ENCODE data around the gene RPTOR.

RPTOR gene

GRCh38 chr17:80908211-80908610 lies 363.6 kb downstream of the RPTOR start:
- Histone ChIP-seq H3K4me3 (ENCODE audit: low read length) (no peak overlapping the region), H3K36me3 (ENCODE audit: control insufficient read depth, insufficient read depth, low read length) (no peaks in the 10 kb centered on the region), H3K27me3 (ENCODE audit: control insufficient read depth, insufficient read depth, low read length) (no peaks in the 10 kb centered on the region), H3K4me1 (ENCODE audit: control insufficient read depth, insufficient read depth, low read length) (no peaks in the 10 kb centered on the region), H3K9me3 (ENCODE audit: control insufficient read depth, low read length) (no peaks in the 10 kb centered on the region), H3K9ac (ENCODE audit: low read length) (no peak overlapping the region)

GRCh38 chr17:80908776-80909175 lies 364.1 kb downstream of the RPTOR start:
- H3K36me3 ChIP-seq (ENCODE audit: control insufficient read depth, insufficient read depth, low read length), result no peaks in the 10 kb centered on the region
- H3K4me3 ChIP-seq (ENCODE audit: low read length), result no peak overlapping the region
- no peaks in the 10 kb centered on the region for H3K27me3 ChIP-seq (ENCODE audit: control insufficient read depth, insufficient read depth, low read length)
- no peaks in the 10 kb centered on the region for H3K4me1 ChIP-seq (ENCODE audit: control insufficient read depth, insufficient read depth, low read length)
- no peaks in the 10 kb centered on the region for H3K9me3 ChIP-seq (ENCODE audit: control insufficient read depth, low read length)
- no peak overlapping the region for H3K9ac ChIP-seq (ENCODE audit: low read length)

GRCh38 chr17:80909635-80910034 lies 365.0 kb downstream of the RPTOR start:
- Histone ChIP-seq H3K36me3 (ENCODE audit: control insufficient read depth, insufficient read depth, low read length) (no peaks in the 10 kb centered on the region), H3K9ac (ENCODE audit: low read length) (no peak overlapping the region), H3K9me3 (ENCODE audit: control insufficient read depth, low read length) (no peaks in the 10 kb centered on the region), H3K4me1 (ENCODE audit: control insufficient read depth, insufficient read depth, low read length) (no peaks in the 10 kb centered on the region), H3K4me3 (ENCODE audit: low read length) (no peak overlapping the region), H3K27me3 (ENCODE audit: control insufficient read depth, insufficient read depth, low read length) (no peaks in the 10 kb centered on the region)

- H3K4me1 ChIP-seq (ENCODE audit: control insufficient read depth, insufficient read depth, low read length), result no peaks in the 10 kb centered on the region
- no peaks in the 10 kb centered on the region for H3K9me3 ChIP-seq (ENCODE audit: control insufficient read depth, low read length)
- H3K36me3 ChIP-seq (ENCODE audit: control insufficient read depth, insufficient read depth, low read length), result no peaks in the 10 kb centered on the region
- no peaks in the 10 kb centered on the region for H3K27me3 ChIP-seq (ENCODE audit: control insufficient read depth, insufficient read depth, low read length)
- no peak overlapping the region for H3K4me3 ChIP-seq (ENCODE audit: low read length)
- no peak overlapping the region for H3K9ac ChIP-seq (ENCODE audit: low read length)
Observed at GRCh38 chr17:80910043-80910442, 365.4 kb downstream of the RPTOR start.

- no peak overlapping the region for H3K9ac ChIP-seq (ENCODE audit: low read length)
- no peaks in the 10 kb centered on the region for H3K36me3 ChIP-seq (ENCODE audit: control insufficient read depth, insufficient read depth, low read length)
- no peaks in the 10 kb centered on the region for H3K4me1 ChIP-seq (ENCODE audit: control insufficient read depth, insufficient read depth, low read length)
- H3K9me3 ChIP-seq (ENCODE audit: control insufficient read depth, low read length), result no peaks in the 10 kb centered on the region
- H3K27me3 ChIP-seq (ENCODE audit: control insufficient read depth, insufficient read depth, low read length), result no peaks in the 10 kb centered on the region
- H3K4me3 ChIP-seq (ENCODE audit: low read length), result no peak overlapping the region
Observed at GRCh38 chr17:80912476-80912875, 367.8 kb downstream of the RPTOR start.

- Histone ChIP-seq H3K4me3 (ENCODE audit: low read length) (no peak overlapping the region), H3K9me3 (ENCODE audit: control insufficient read depth, low read length) (no peaks in the 10 kb centered on the region), H3K27me3 (ENCODE audit: control insufficient read depth, insufficient read depth, low read length) (no peaks in the 10 kb centered on the region), H3K36me3 (ENCODE audit: control insufficient read depth, insufficient read depth, low read length) (no peaks in the 10 kb centered on the region), H3K4me1 (ENCODE audit: control insufficient read depth, insufficient read depth, low read length) (no peaks in the 10 kb centered on the region), H3K9ac (ENCODE audit: low read length) (no peak overlapping the region)
Observed at GRCh38 chr17:80913928-80914821, 369.5 kb downstream of the RPTOR start.

- H3K4me1 ChIP-seq (ENCODE audit: control insufficient read depth, insufficient read depth, low read length), result peaks cover 7% of the 10 kb centered on the region
- no peaks in the 10 kb centered on the region for H3K9me3 ChIP-seq (ENCODE audit: control insufficient read depth, low read length)
- no peaks in the 10 kb centered on the region for H3K36me3 ChIP-seq (ENCODE audit: control insufficient read depth, insufficient read depth, low read length)
- H3K27me3 ChIP-seq (ENCODE audit: control insufficient read depth, insufficient read depth, low read length), result no peaks in the 10 kb centered on the region
- H3K9ac ChIP-seq (ENCODE audit: low read length), result no peak overlapping the region
- no peak overlapping the region for H3K4me3 ChIP-seq (ENCODE audit: low read length)
Observed at GRCh38 chr17:80916246-80916645, 371.6 kb downstream of the RPTOR start.

- Histone ChIP-seq H3K27me3 (ENCODE audit: control insufficient read depth, insufficient read depth, low read length) (no peaks in the 10 kb centered on the region), H3K4me3 (ENCODE audit: low read length) (no peak overlapping the region), H3K36me3 (ENCODE audit: control insufficient read depth, insufficient read depth, low read length) (no peaks in the 10 kb centered on the region), H3K9me3 (ENCODE audit: control insufficient read depth, low read length) (no peaks in the 10 kb centered on the region), H3K4me1 (ENCODE audit: control insufficient read depth, insufficient read depth, low read length) (peaks cover 7% of the 10 kb centered on the region), H3K9ac (ENCODE audit: low read length) (no peak overlapping the region)
Observed at GRCh38 chr17:80917716-80918560, 373.3 kb downstream of the RPTOR start.

- H3K9ac ChIP-seq (ENCODE audit: low read length), result no peak overlapping the region
- H3K4me3 ChIP-seq (ENCODE audit: low read length), result no peak overlapping the region
- no peaks in the 10 kb centered on the region for H3K36me3 ChIP-seq (ENCODE audit: control insufficient read depth, insufficient read depth, low read length)
- H3K27me3 ChIP-seq (ENCODE audit: control insufficient read depth, insufficient read depth, low read length), result no peaks in the 10 kb centered on the region
- H3K4me1 ChIP-seq (ENCODE audit: control insufficient read depth, insufficient read depth, low read length), result peaks cover 7% of the 10 kb centered on the region
- no peaks in the 10 kb centered on the region for H3K9me3 ChIP-seq (ENCODE audit: control insufficient read depth, low read length)
Observed at GRCh38 chr17:80918731-80919130, 374.1 kb downstream of the RPTOR start.

- Histone ChIP-seq H3K9me3 (ENCODE audit: control insufficient read depth, low read length) (no peaks in the 10 kb centered on the region), H3K4me3 (ENCODE audit: low read length) (no peak overlapping the region), H3K27me3 (ENCODE audit: control insufficient read depth, insufficient read depth, low read length) (no peaks in the 10 kb centered on the region), H3K9ac (ENCODE audit: low read length) (no peak overlapping the region), H3K4me1 (ENCODE audit: control insufficient read depth, insufficient read depth, low read length) (peaks cover 7% of the 10 kb centered on the region), H3K36me3 (ENCODE audit: control insufficient read depth, insufficient read depth, low read length) (no peaks in the 10 kb centered on the region)
Observed at GRCh38 chr17:80919331-80920311, 375.0 kb downstream of the RPTOR start.

GRCh38 chr17:80920441-80920840 lies 375.8 kb downstream of the RPTOR start:
- H3K9me3 ChIP-seq (ENCODE audit: control insufficient read depth, low read length), result no peaks in the 10 kb centered on the region
- H3K9ac ChIP-seq (ENCODE audit: low read length), result no peak overlapping the region
- H3K4me1 ChIP-seq (ENCODE audit: control insufficient read depth, insufficient read depth, low read length), result peaks cover 7% of the 10 kb centered on the region
- no peak overlapping the region for H3K4me3 ChIP-seq (ENCODE audit: low read length)
- no peaks in the 10 kb centered on the region for H3K36me3 ChIP-seq (ENCODE audit: control insufficient read depth, insufficient read depth, low read length)
- H3K27me3 ChIP-seq (ENCODE audit: control insufficient read depth, insufficient read depth, low read length), result no peaks in the 10 kb centered on the region
